Ectodermal cell (in vitro differentiated cells): ENCODE results near the gene FAF1.

Experiments
- H3K27ac ChIP-seq: 2 replicates; pipeline ENCODE4 v1.7.0; 2013; ENCODE audit warnings: mild to moderate bottlenecking, low read depth, low read length; ENCODE audit not compliant: insufficient read depth, poor library complexity, severe bottlenecking
- H3K27me3 ChIP-seq: 2 replicates; pipeline ENCODE4 v1.7.0; 2013; ENCODE audit warnings: mild to moderate bottlenecking, low read length; ENCODE audit not compliant: insufficient read depth, control insufficient read depth, poor library complexity, severe bottlenecking
- H3K36me3 ChIP-seq: one replicate; pipeline ENCODE4 v1.7.0; 2013; ENCODE audit warnings: low read length; ENCODE audit not compliant: control insufficient read depth, insufficient read depth
- H3K4me1 ChIP-seq: one replicate; pipeline ENCODE4 v1.7.0; 2013; ENCODE audit warnings: low read length; ENCODE audit not compliant: control insufficient read depth, insufficient read depth
- H3K4me3 ChIP-seq: 2 replicates; pipeline ENCODE4 v1.7.0; 2013; ENCODE audit warnings: low read depth, low read length, control low read depth; ENCODE audit not compliant: insufficient read depth
- H3K9me3 ChIP-seq: 2 replicates; pipeline ENCODE4 v1.7.0; 2013; ENCODE audit warnings: mild to moderate bottlenecking, low read length, moderate library complexity; ENCODE audit not compliant: control insufficient read depth
- WGBS, 2 experiments: methylation state at CpG; one replicate each; pipeline ENCODE4 v1.1.7; 2013; ENCODE audit warnings: missing lambda C conversion rate in 2 of 2; 5-methylcytosine and 5-hydroxymethylcytosine counted together

Gene FAF1

GRCh38 chr1:50857702-50858101 lies 102.4 kb downstream of the FAF1 start:
- no peaks in the 10 kb centered on the region for H3K9me3 ChIP-seq
- H3K4me1 ChIP-seq = no peaks in the 10 kb centered on the region
- H3K36me3 ChIP-seq = no peaks in the 10 kb centered on the region
- no peaks in the 10 kb centered on the region for H3K27me3 ChIP-seq
- H3K27ac ChIP-seq = no peak overlapping the region
- no peak overlapping the region for H3K4me3 ChIP-seq
- WGBS, 2 experiments = no CpG with 5 or more reads among the region's 1 CpG

GRCh38 chr1:50853325-50853724 lies 106.7 kb downstream of the FAF1 start:
- H3K9me3 ChIP-seq = no peaks in the 10 kb centered on the region
- no peak overlapping the region for H3K27ac ChIP-seq
- 93% methylated on average over 2 of the region's 3 CpGs; no CpG with 5 or more reads in 1 of the 2 experiments for WGBS, 2 experiments
- H3K4me1 ChIP-seq = no peaks in the 10 kb centered on the region
- no peaks in the 10 kb centered on the region for H3K27me3 ChIP-seq
- no peaks in the 10 kb centered on the region for H3K36me3 ChIP-seq
- no peak overlapping the region for H3K4me3 ChIP-seq

DNA sequence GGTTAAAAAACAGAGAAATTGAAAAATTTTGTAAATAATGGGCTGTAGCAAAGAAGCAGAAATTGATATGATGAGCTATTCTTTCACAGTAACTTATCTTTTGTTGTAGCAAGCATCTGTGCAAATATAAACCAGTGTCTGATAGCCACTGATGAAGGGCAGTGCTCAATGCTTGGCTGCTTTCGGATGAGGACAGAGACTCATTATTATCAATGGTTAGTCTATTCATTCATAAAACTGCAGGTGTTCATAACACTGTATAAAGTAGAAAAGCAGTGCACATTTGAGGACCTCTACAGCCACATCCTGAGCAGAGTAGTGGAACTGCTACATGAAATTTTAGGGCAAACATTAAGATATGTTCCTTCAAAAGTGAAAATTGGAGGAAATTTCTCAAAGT lies 107.2 kb downstream of the FAF1 start:
- H3K4me3 ChIP-seq = no peak overlapping the region
- no peaks in the 10 kb centered on the region for H3K4me1 ChIP-seq
- H3K27me3 ChIP-seq = no peaks in the 10 kb centered on the region
- no peaks in the 10 kb centered on the region for H3K9me3 ChIP-seq
- WGBS, 2 experiments = 100% methylated on average over 1 of the region's 1 CpG
- H3K27ac ChIP-seq = no peak overlapping the region
- H3K36me3 ChIP-seq = no peaks in the 10 kb centered on the region

- no peaks in the 10 kb centered on the region for H3K9me3 ChIP-seq
- no peak overlapping the region for H3K4me3 ChIP-seq
- no peaks in the 10 kb centered on the region for H3K27me3 ChIP-seq
- no peaks in the 10 kb centered on the region for H3K36me3 ChIP-seq
- no peak overlapping the region for H3K27ac ChIP-seq
- 86 to 94% methylated on average over 1 of the region's 1 CpG for WGBS, 2 experiments
- no peaks in the 10 kb centered on the region for H3K4me1 ChIP-seq
Observed at GRCh38 chr1:50851466-50851865, 108.6 kb downstream of the FAF1 start.

- 91 to 96% methylated on average over 7 of the region's 7 CpGs for WGBS, 2 experiments
Observed at GRCh38 chr1:50851034-50851433, 109.0 kb downstream of the FAF1 start.

GRCh38 chr1:50847303-50847702 lies 112.8 kb downstream of the FAF1 start:
- no peaks in the 10 kb centered on the region for H3K36me3 ChIP-seq
- H3K27me3 ChIP-seq = no peaks in the 10 kb centered on the region
- H3K4me1 ChIP-seq = no peaks in the 10 kb centered on the region
- no peak overlapping the region for H3K4me3 ChIP-seq
- H3K27ac ChIP-seq = no peak overlapping the region
- H3K9me3 ChIP-seq = no peaks in the 10 kb centered on the region

More at GRCh38 chr1:50851034-50851433, 109.0 kb downstream of the FAF1 start:
- H3K27ac ChIP-seq = no peak overlapping the region
- no peaks in the 10 kb centered on the region for H3K27me3 ChIP-seq
- H3K4me3 ChIP-seq = no peak overlapping the region
- H3K9me3 ChIP-seq = no peaks in the 10 kb centered on the region
- H3K36me3 ChIP-seq = no peaks in the 10 kb centered on the region
- no peaks in the 10 kb centered on the region for H3K4me1 ChIP-seq

DNA sequence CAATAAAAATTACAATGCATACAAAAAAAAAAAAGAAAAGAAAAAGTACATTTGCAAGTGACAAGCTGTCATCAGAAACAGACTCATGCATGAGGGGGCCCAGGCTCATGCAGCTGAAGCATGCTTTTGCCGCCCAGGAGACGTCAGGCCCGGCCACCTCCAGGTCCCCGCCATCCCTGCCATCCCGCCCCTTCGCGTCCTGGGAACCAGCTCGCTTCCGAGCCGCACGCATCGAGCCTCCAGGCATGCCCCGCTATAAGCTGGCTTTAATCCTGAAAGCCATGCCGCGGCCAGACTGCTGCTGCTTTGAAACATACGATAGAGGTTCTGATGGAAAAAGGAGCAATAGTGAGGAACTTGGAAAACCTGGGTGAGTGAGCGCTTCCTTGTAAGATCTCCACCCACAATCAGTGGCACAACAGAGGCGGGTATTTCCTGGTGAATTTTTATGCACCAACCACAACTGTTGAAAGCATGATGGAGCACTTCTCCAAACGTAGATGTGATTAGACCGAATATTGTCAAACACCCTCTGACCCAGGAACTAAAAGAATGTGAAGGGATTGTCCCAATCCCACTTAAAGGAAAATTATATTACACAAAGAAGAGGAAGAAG lies 113.7 kb downstream of the FAF1 start:
- Histone ChIP-seq H3K27ac (no peak overlapping the region), H3K36me3 (no peaks in the 10 kb centered on the region), H3K4me3 (no peak overlapping the region), H3K9me3 (no peaks in the 10 kb centered on the region), H3K27me3 (no peaks in the 10 kb centered on the region), H3K4me1 (no peaks in the 10 kb centered on the region)
- WGBS, 2 experiments = 95 to 96% methylated on average over 20 of the region's 20 CpGs

- Histone ChIP-seq H3K4me1 (no peaks in the 10 kb centered on the region), H3K27ac (no peak overlapping the region), H3K4me3 (no peak overlapping the region), H3K9me3 (no peaks in the 10 kb centered on the region), H3K36me3 (no peaks in the 10 kb centered on the region), H3K27me3 (no peaks in the 10 kb centered on the region)
Observed at GRCh38 chr1:50841791-50842387, 118.2 kb downstream of the FAF1 start.

- Histone ChIP-seq H3K27me3 (no peaks in the 10 kb centered on the region), H3K4me1 (no peaks in the 10 kb centered on the region), H3K27ac (no peak overlapping the region), H3K36me3 (no peaks in the 10 kb centered on the region), H3K4me3 (no peak overlapping the region), H3K9me3 (no peaks in the 10 kb centered on the region)
Observed at GRCh38 chr1:50836117-50836516, 124.0 kb downstream of the FAF1 start.

GRCh38 chr1:50833216-50833615 lies 126.9 kb downstream of the FAF1 start:
- Histone ChIP-seq H3K36me3 (no peaks in the 10 kb centered on the region), H3K4me1 (no peaks in the 10 kb centered on the region), H3K27ac (no peak overlapping the region), H3K27me3 (no peaks in the 10 kb centered on the region), H3K9me3 (no peaks in the 10 kb centered on the region), H3K4me3 (no peak overlapping the region)
- WGBS, 2 experiments = 83 to 86% methylated on average over 1 of the region's 1 CpG

DNA sequence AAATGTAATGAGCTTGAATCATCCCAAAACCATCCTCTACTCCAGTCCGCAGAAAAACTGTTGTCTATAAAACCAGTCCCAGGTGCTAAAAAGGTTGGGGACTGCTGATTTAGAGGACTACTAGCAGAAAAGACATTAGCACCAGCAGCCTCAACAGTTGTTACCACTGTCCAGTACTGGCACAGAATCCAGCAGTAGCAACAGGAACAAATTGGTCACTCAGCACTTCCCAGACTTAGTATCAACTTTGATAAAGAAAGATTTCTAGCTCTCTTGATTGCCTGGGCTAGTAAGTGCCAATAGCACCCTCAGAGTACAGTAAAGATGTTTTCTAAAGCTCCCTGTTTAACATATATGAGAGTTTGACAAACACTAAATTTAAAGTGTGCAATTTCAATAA lies 127.9 kb downstream of the FAF1 start:
- no peak overlapping the region for H3K27ac ChIP-seq
- H3K4me1 ChIP-seq = no peaks in the 10 kb centered on the region
- H3K9me3 ChIP-seq = no peaks in the 10 kb centered on the region
- 94 to 100% methylated on average over 1 of the region's 1 CpG for WGBS, 2 experiments
- no peaks in the 10 kb centered on the region for H3K36me3 ChIP-seq
- H3K4me3 ChIP-seq = no peak overlapping the region
- no peaks in the 10 kb centered on the region for H3K27me3 ChIP-seq
